ENCODE results near the gene MIGA2. TPM values are rescaled to one million over a fixed set of nuclear protein-coding genes. Genes with fewer than 3 reads are reported as not detected.

Gene MIGA2
- total and polyA plus RNA-seq, 2 of the 8 experiments (the other 6 are each of a cell fraction or from before 2014, with no cell fraction given), result 24.6 to 39.0 TPM

DNA sequence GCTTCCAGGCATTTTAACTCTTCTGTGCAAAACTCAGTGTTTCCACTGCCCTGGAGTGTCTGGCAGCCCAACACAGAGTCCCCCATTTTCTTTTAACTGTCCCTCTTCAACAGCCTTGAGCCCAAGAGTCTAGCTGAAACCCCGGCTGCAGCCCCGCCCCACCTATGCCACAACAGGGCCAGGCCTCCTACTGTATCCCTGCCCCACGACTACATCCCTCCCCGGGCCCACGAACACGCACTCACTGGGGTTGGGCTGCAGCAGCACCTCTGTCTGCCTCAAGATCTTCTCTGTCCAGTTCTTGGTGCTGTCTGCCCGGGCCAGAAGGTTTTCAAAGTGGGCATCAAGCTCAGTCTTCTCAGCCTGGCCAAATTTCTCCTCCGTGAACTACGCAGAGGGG, 14.4 kb upstream of the MIGA2 start:
- no peak overlapping the region for H2BK12ac ChIP-seq (ENCODE audit: low read depth, low read length)
- no peak overlapping the region for H2BK15ac ChIP-seq (ENCODE audit: low read length)
- peaks cover 4% of the 10 kb centered on the region; the same call in 1 of the 2 replicates for H3K79me1 ChIP-seq (ENCODE audit: low read depth, low read length)
- H3K56ac ChIP-seq (replicated peaks; ENCODE audit: insufficient read length, low read depth, low read length), result no peak overlapping the region
- peaks cover 4 to 14% of the 10 kb centered on the region in 2 experiments for H4K20me1 ChIP-seq (replicated peaks in 1 of 2; ENCODE audit: control insufficient read depth in 1 of 2, insufficient read depth in 2 of 2, low read length in 2 of 2)
- no peak overlapping the region for H4K8ac ChIP-seq (ENCODE audit: extremely low read depth, insufficient read depth, low read length)
- no peak overlapping the region for H3K23ac ChIP-seq (ENCODE audit: insufficient read length)
- peaks cover 0 to 5% (median 0%) of the 10 kb centered on the region in 4 experiments; a peak in 1 of 8 replicates for H3K36me3 ChIP-seq (ENCODE audit: control insufficient read depth in 2 of 4, insufficient read depth in 4 of 4, low read length in 3 of 4)
- FAIRE-seq (no peak), DNase-seq (ENCODE audit: low read depth in 1 of 2, low spot score in 2 of 2) (no peak)
- no peak overlapping the region for H3K18ac ChIP-seq (ENCODE audit: extremely low read depth, low read length)
- H4K5ac ChIP-seq (ENCODE audit: insufficient read length, low read depth, low read length), result no peak overlapping the region
- no peak overlapping the region for H2BK20ac ChIP-seq (ENCODE audit: low read length)
- no peak overlapping the region for H2AFZ ChIP-seq (ENCODE audit: low read length)
- no peak overlapping the region for H4K91ac ChIP-seq (replicated peaks; ENCODE audit: insufficient read length, low read length)
- H3K4me3 ChIP-seq (ENCODE audit: extremely low read depth in 1 of 4, insufficient read depth in 2 of 4, low read depth in 3 of 4, low read length in 4 of 4), result no peak overlapping the region
- POLR2A ChIA-PET (ENCODE audit: partially characterized antibody), result interaction anchor here (1.0 to 2.6 kb wide), 7 partner anchors 10 to 21 kb away, joined by 3 to 10 read pairs (median 7); partner anchors contain the start of gene MIGA2
- H3K27me3 ChIP-seq (replicated peaks in 1 of 4; ENCODE audit: control insufficient read depth in 3 of 4, extremely low read depth in 1 of 4, insufficient read depth in 3 of 4, low read length in 3 of 4), result no peaks in the 10 kb centered on the region
- H2AK5ac ChIP-seq (ENCODE audit: low read depth, low read length), result no peak overlapping the region
- H3K4me2 ChIP-seq (ENCODE audit: insufficient read depth in 1 of 2, low read depth in 2 of 2, low read length in 2 of 2), result no peak overlapping the region
- H3K9ac ChIP-seq (replicated peaks in 1 of 4; ENCODE audit: extremely low read depth in 1 of 4, low read depth in 3 of 4, low read length in 3 of 4), result no peak overlapping the region
- no peak overlapping the region for H3K27ac ChIP-seq (ENCODE audit: low read depth, low read length)
- peaks cover 0 to 28% of the 10 kb centered on the region in 2 experiments; a peak in 3 of 4 replicates for H3K79me2 ChIP-seq (ENCODE audit: control insufficient read depth in 1 of 2, insufficient read depth in 2 of 2, low read length in 2 of 2)
- CTCF ChIA-PET (ENCODE audit: partially characterized antibody), result interaction anchor here (1.4 to 7.6 kb wide), 3 partner anchors 8 to 29 kb away, joined by 6 to 89 read pairs (median 9); no protein-coding TSS in a partner anchor
- no peak overlapping the region for H2BK120ac ChIP-seq (replicated peaks; ENCODE audit: low read depth, low read length)
- 92% methylated on average over 9 of the region's 9 CpGs; no CpG with 5 or more reads in 1 of the 2 experiments for WGBS, 2 experiments (ENCODE audit: extremely low coverage in 1 of 2, insufficient coverage in 1 of 2, insufficient read length in 1 of 2, insufficient replicate concordance in 2 of 2, low coverage in 1 of 2, low lambda C conversion rate in 2 of 2, missing lambda C conversion rate in 1 of 2)
- peaks cover 0 to 14% (median 9%) of the 10 kb centered on the region in 4 experiments; a peak in 5 of 7 replicates for H3K4me1 ChIP-seq (replicated peaks in 1 of 4; ENCODE audit: control insufficient read depth in 3 of 4, insufficient read depth in 4 of 4, low read length in 3 of 4)
- H3K9me3 ChIP-seq (ENCODE audit: insufficient read depth in 2 of 2, low read depth in 1 of 2, low read length in 1 of 2), result no peaks in the 10 kb centered on the region
- no peak overlapping the region for H3K14ac ChIP-seq (ENCODE audit: insufficient read length)
- H3K23me2 ChIP-seq (ENCODE audit: low read depth, low read length), result no peaks in the 10 kb centered on the region
- H2BK5ac ChIP-seq (ENCODE audit: low read depth, low read length), result no peak overlapping the region
- H3K4ac ChIP-seq (replicated peaks; ENCODE audit: insufficient read length, low read depth, low read length), result no peak overlapping the region
- TF ChIP-seq RAD21 (IDR thresholded peaks at IDR 0.05 in 1 of 2, conservative IDR thresholded peaks at IDR 0.05 in 1 of 2; ENCODE audit: low read depth in 2 of 2, low read length in 2 of 2), result no peak
- TF ChIP-seq CTCF (IDR thresholded peaks at IDR 0.05; ENCODE audit: control extremely low read depth in 1 of 3, insufficient read depth in 1 of 3, low read depth in 1 of 3, low read length in 3 of 3), result no peak
- TF ChIP-seq SAP30 (IDR thresholded peaks at IDR 0.05; ENCODE audit: insufficient read depth, insufficient replicate concordance, low read length), result no peak
- TF ChIP-seq SRF (IDR thresholded peaks at IDR 0.05; ENCODE audit: low read depth, low read length), result no peak
- TF ChIP-seq SUZ12 (IDR thresholded peaks at IDR 0.05; ENCODE audit: low read length), result no peak
- TF ChIP-seq KDM4A (IDR thresholded peaks at IDR 0.05; ENCODE audit: low read depth, low read length, severe bottlenecking), result no peak
- TF ChIP-seq USF2 (IDR thresholded peaks at IDR 0.05; ENCODE audit: low read length), result no peak
- TF ChIP-seq CHD1 (IDR thresholded peaks at IDR 0.05; ENCODE audit: low read depth, low read length), result no peak
- no peak for TF ChIP-seq BRCA1 (IDR thresholded peaks at IDR 0.05; ENCODE audit: low read depth, low read length)

Measured in H1 (cell line).